Fibroblast of pulmonary artery (primary cell): ENCODE measurements around the gene NEDD4L.

Experiments used
- DNase-seq: peaks from one replicate; pipeline ENCODE4 v3.0.0-alpha.2; 2010; ENCODE audit warnings: low read depth
- H3K4me3 ChIP-seq: replicated peaks from 2 replicates; pipeline ENCODE4 v1.5.1; 2011; ENCODE audit warnings: low read depth, mild to moderate bottlenecking, control low read depth, low read length, moderate library complexity
- TF ChIP-seq, protein P1 (sequence below): IDR thresholded peaks from 2 replicates; pipeline ENCODE4 v1.5.1; 2011; ENCODE audit warnings: mild to moderate bottlenecking, control low read depth, low read length, inconsistent platforms; ENCODE audit errors: missing control alignments

NEDD4L gene

DNA sequence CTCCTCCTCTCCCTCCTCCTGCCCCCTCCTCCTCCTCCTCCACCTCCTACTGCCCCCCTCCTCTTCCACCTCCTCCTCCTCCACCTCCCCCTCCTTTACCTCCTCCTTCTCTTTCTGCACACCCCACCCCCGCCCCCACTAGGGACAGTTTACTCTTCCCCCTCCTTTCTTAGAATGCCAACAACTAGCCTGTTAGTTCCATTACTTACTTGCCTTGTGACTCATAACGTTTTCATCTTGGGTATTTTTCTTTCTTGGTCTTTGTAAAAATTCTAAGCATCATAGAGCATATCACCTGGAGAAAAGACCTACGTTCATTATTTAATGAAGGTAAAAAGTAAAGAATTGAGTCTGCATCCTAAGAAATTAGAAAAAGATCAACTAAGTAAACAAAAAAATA, 165.3 kb downstream of the NEDD4L start:
- H3K4me3 ChIP-seq, result no peak overlapping the region
- no peak for DNase-seq
- TF ChIP-seq, protein P1, sequence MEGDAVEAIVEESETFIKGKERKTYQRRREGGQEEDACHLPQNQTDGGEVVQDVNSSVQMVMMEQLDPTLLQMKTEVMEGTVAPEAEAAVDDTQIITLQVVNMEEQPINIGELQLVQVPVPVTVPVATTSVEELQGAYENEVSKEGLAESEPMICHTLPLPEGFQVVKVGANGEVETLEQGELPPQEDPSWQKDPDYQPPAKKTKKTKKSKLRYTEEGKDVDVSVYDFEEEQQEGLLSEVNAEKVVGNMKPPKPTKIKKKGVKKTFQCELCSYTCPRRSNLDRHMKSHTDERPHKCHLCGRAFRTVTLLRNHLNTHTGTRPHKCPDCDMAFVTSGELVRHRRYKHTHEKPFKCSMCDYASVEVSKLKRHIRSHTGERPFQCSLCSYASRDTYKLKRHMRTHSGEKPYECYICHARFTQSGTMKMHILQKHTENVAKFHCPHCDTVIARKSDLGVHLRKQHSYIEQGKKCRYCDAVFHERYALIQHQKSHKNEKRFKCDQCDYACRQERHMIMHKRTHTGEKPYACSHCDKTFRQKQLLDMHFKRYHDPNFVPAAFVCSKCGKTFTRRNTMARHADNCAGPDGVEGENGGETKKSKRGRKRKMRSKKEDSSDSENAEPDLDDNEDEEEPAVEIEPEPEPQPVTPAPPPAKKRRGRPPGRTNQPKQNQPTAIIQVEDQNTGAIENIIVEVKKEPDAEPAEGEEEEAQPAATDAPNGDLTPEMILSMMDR, result no peak

DNA sequence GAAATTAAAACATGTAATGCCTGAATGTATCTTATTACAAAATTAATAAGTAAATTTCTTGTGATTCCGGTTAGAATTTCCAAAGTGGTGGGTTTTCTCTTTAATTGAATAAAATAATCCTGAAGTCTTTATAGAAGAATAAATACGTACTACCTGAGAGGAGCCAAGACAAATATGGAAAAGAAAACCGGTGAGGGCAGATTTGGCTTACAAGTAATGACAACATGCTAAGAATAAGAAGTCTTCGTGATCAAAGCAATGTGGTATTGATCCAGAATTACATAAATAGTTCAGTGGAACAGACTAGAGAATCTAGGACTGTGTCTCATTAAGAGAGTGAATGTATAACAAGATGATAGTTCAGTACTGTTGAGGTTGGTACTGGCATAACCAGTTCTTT, 167.5 kb downstream of the NEDD4L start:
- TF ChIP-seq, protein P1, result no peak
- no peak overlapping the region for H3K4me3 ChIP-seq
- no peak for DNase-seq

DNA sequence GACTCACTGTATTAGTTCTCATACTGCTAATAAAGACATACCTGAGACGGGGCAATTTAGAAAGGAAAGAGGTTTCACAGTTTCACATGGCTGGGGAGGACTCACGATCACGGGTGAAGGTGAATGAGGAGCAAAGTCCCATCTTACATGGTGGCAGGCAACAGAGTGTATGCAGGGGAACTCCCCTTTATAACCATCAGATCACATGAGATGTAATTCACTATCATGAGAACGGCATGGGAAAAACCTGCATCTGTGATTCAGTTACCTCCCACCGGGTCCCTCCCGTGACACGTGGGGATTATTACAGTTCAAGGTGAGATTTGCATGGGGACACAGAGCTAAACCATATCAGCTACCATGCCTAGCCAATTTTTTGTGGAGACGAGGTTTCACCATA, 168.2 kb downstream of the NEDD4L start:
- TF ChIP-seq, protein P1, result no peak
- no peak for DNase-seq
- H3K4me3 ChIP-seq, result no peak overlapping the region

GRCh38 chr18:58213440-58213839, 169.4 kb downstream of the NEDD4L start:
- H3K4me3 ChIP-seq, result no peak overlapping the region
- DNase-seq, result peak; percentile 61
- TF ChIP-seq, protein P1, result no peak

DNA sequence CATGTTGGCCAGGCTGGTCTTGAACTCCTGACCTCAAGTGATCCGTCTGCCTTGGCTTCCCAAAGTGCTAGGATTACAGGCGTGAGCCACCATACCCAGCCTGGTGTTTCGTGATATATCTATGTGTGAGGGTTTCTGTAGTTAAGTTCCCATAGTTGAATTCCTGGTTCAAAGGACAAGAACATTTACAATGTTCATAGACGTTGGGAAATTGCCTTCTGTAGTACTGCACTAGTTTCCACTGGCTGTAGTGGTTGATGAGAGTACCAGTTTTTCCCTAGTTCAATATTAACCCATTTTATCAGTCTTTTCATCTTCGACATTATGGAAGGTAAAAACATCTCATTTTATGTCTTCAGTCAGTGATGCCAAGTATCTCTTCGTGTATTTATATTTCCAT, 171.0 kb downstream of the NEDD4L start:
- TF ChIP-seq, protein P1, result no peak

GRCh38 chr18:58216071-58216481, 172.1 kb downstream of the NEDD4L start:
- H3K4me3 ChIP-seq, result no peak overlapping the region
- TF ChIP-seq, protein P1, result no peak
- no peak for DNase-seq

More for the DNA sequence above, 171.0 kb downstream of the NEDD4L start:
- no peak for DNase-seq
- H3K4me3 ChIP-seq, result no peak overlapping the region

- DNase-seq, result no peak
- TF ChIP-seq, protein P1, result no peak
- no peak overlapping the region for H3K4me3 ChIP-seq
Observed at GRCh38 chr18:58217052-58217451, 173.0 kb downstream of the NEDD4L start.
